Cardiac muscle cell (in vitro differentiated cells and primary cell): Measurements from ENCODE around the gene HDAC4. TPM values are rescaled to one million over a fixed set of nuclear protein-coding genes. Genes with fewer than 3 reads are reported as not detected.

Source experiments
- DNase-seq, 2 donors: peaks; one replicate each; pipeline versions ENCODE4 v3.0.0 to v3.0.0-alpha.2; 2010 to 2017; ENCODE audit warnings: low read depth in 1 of 2, low spot score in 1 of 2
- H3K27ac ChIP-seq: fragments of 200-600 bp; sonication (generic); 2 replicates; pipeline ENCODE4 v1.5.1; 2016
- H3K27me3 ChIP-seq: fragments of 200-600 bp; sonication (generic); 2 replicates; pipeline ENCODE4 v1.6.0; 2016; ENCODE audit warnings: control low read depth
- H3K36me3 ChIP-seq: fragments of 200-600 bp; sonication (generic); 2 replicates; pipeline ENCODE4 v1.5.1; 2016; ENCODE audit warnings: control low read depth
- H3K4me1 ChIP-seq: fragments of 200-600 bp; sonication (generic); 2 replicates; pipeline ENCODE4 v1.8.1; 2017; ENCODE audit warnings: low read depth, mild to moderate bottlenecking, mixed run types
- H3K4me3 ChIP-seq: fragments of 200-600 bp; sonication (generic); 2 replicates; pipeline ENCODE4 v1.5.1; 2016; ENCODE audit warnings: mild to moderate bottlenecking
- H3K9me3 ChIP-seq: fragments of 200-600 bp; sonication (generic); 2 replicates; pipeline ENCODE4 v1.5.1; 2017; ENCODE audit warnings: low read depth, mild to moderate bottlenecking, control low read depth
- CTCF ChIP-seq: IDR thresholded peaks from 2 replicates; pipeline ENCODE4 v1.5.1; 2012; ENCODE audit warnings: low read depth, mild to moderate bottlenecking, low read length
- polyA plus RNA-seq: library from polyadenylated mRNA; unstranded; fragments of >200 nt; fragmentation: Nextera tagmentation; extraction: Ambion mirVana; gene quantifications from 2 replicates; pipeline ENCODE4 v1.2.1, GENCODE V29; 2016
- total RNA-seq: library from RNA; depleted of rRNA; stranded (reverse); fragments of >200 nt; gene quantifications from 2 replicates; pipeline ENCODE4 v1.2.3, GENCODE V29; 2016

HDAC4 gene
- total and polyA plus RNA-seq, 2 experiments from 2014 or later = 7.0 to 41.6 TPM

- H3K27ac ChIP-seq = no peak overlapping the region
Measured at GRCh38 chr2:239305771-239306170, 95.0 kb downstream of the HDAC4 start.

GRCh38 chr2:239305222-239305575 is 95.6 kb downstream of the HDAC4 start:
- DNase-seq = no peak
- H3K27me3 ChIP-seq = no peaks in the 10 kb centered on the region
- H3K36me3 ChIP-seq = no peaks in the 10 kb centered on the region
- H3K9me3 ChIP-seq = no peaks in the 10 kb centered on the region
- H3K4me3 ChIP-seq = no peak overlapping the region
- no peak overlapping the region for H3K27ac ChIP-seq
- peaks cover 22% of the 10 kb centered on the region for H3K4me1 ChIP-seq
- no peak for TF ChIP-seq CTCF

More at GRCh38 chr2:239305771-239306170, 95.0 kb downstream of the HDAC4 start:
- no peaks in the 10 kb centered on the region for H3K9me3 ChIP-seq
- H3K36me3 ChIP-seq = no peaks in the 10 kb centered on the region
- DNase-seq = no peak
- TF ChIP-seq CTCF = no peak
- H3K27me3 ChIP-seq = no peaks in the 10 kb centered on the region
- H3K4me1 ChIP-seq = peaks cover 22% of the 10 kb centered on the region
- no peak overlapping the region for H3K4me3 ChIP-seq

GRCh38 chr2:239304533-239305221 is 96.1 kb downstream of the HDAC4 start:
- Histone ChIP-seq H3K4me1 (peaks cover 22% of the 10 kb centered on the region), H3K27ac (no peak overlapping the region), H3K27me3 (no peaks in the 10 kb centered on the region), H3K9me3 (no peaks in the 10 kb centered on the region), H3K4me3 (no peak overlapping the region), H3K36me3 (no peaks in the 10 kb centered on the region)
- DNase-seq = no peak
- no peak for TF ChIP-seq CTCF

GRCh38 chr2:239303711-239304532 is 96.9 kb downstream of the HDAC4 start:
- no peak for TF ChIP-seq CTCF
- Histone ChIP-seq H3K9me3 (no peaks in the 10 kb centered on the region), H3K27ac (no peak overlapping the region), H3K4me1 (peaks cover 17% of the 10 kb centered on the region), H3K4me3 (no peak overlapping the region), H3K27me3 (no peaks in the 10 kb centered on the region), H3K36me3 (no peaks in the 10 kb centered on the region)
- DNase-seq = no peak

- no peak overlapping the region for H3K27ac ChIP-seq
Measured at GRCh38 chr2:239302808-239303557, 97.8 kb downstream of the HDAC4 start.

More at GRCh38 chr2:239302808-239303557, 97.8 kb downstream of the HDAC4 start:
- Histone ChIP-seq H3K9me3 (no peaks in the 10 kb centered on the region), H3K27me3 (no peaks in the 10 kb centered on the region), H3K36me3 (no peaks in the 10 kb centered on the region), H3K4me1 (peaks cover 9% of the 10 kb centered on the region), H3K4me3 (no peak overlapping the region)
- DNase-seq = no peak
- no peak for TF ChIP-seq CTCF
